CD14-positive monocyte (primary cell): Measurements from ENCODE around the gene ASS1. TPM values are rescaled to one million over a fixed set of nuclear protein-coding genes. Genes with fewer than 3 reads are reported as not detected.

Source experiments
- DNase-seq, 3 donors: peaks; one replicate each; pipeline ENCODE4 v3.0.0-alpha.2; 2011 to 2022
- H2AFZ ChIP-seq: 2 replicates; pipeline ENCODE4 v1.6.0; 2012; ENCODE audit warnings: mild to moderate bottlenecking, low read depth, low read length, inconsistent platforms; ENCODE audit not compliant: insufficient read depth, poor library complexity, severe bottlenecking
- H3K27ac ChIP-seq, 2 donors: 1 replicate in 1 of 2; 2 replicates in 1 of 2; pipeline ENCODE4 v1.5.1; 2012 to 2013; ENCODE audit warnings: low read length in 2 of 2, control low read depth in 1 of 2, inconsistent platforms in 1 of 2, low read depth in 1 of 2, mild to moderate bottlenecking in 1 of 2
- H3K27me3 ChIP-seq, 2 donors: one replicate each; pipeline versions ENCODE4 v1.6.0 to v1.6.1; 2011 to 2013; ENCODE audit warnings: low read length in 2 of 2; ENCODE audit not compliant: control insufficient read depth in 2 of 2, insufficient read depth in 2 of 2
- H3K36me3 ChIP-seq, 2 donors: replicated peaks in 1 of 2; 1 replicate in 1 of 2; 2 replicates in 1 of 2; pipeline versions ENCODE4 v1.5.1 to v1.6.1; 2012 to 2013; ENCODE audit warnings: low read length in 2 of 2, control low read depth in 1 of 2, inconsistent platforms in 1 of 2, mild to moderate bottlenecking in 1 of 2; ENCODE audit not compliant: insufficient read depth in 2 of 2, control insufficient read depth in 1 of 2
- H3K4me1 ChIP-seq, 2 donors: 1 replicate in 1 of 2; 2 replicates in 1 of 2; pipeline versions ENCODE4 v1.5.1 to v1.6.1; 2012 to 2013; ENCODE audit warnings: low read length in 2 of 2, control low read depth in 1 of 2, inconsistent platforms in 1 of 2, mild to moderate bottlenecking in 1 of 2, moderate library complexity in 1 of 2; ENCODE audit not compliant: insufficient read depth in 2 of 2, control insufficient read depth in 1 of 2
- H3K4me2 ChIP-seq: replicated peaks from 2 replicates; pipeline ENCODE3; 2012; ENCODE audit warnings: low read length, moderate library complexity, mild to moderate bottlenecking; ENCODE audit not compliant: poor library complexity, severe bottlenecking; ENCODE audit errors: extremely low read depth
- H3K4me3 ChIP-seq, 3 experiments: fragments of 200-600 bp in 1 of 3; sonication (generic) in 1 of 3; replicated peaks in 1 of 3; 1 replicate in 2 of 3; 2 replicates in 1 of 3; pipeline ENCODE4 v1.5.1; 2011 to 2013; ENCODE audit warnings: low read length in 3 of 3, mild to moderate bottlenecking in 3 of 3, control low read depth in 2 of 3, low read depth in 2 of 3, inconsistent platforms in 1 of 3, moderate library complexity in 1 of 3
- H3K79me2 ChIP-seq: 2 replicates; pipeline ENCODE4 v1.6.0; 2012; ENCODE audit warnings: mild to moderate bottlenecking, control low read depth, inconsistent platforms, low read length, moderate library complexity; ENCODE audit not compliant: insufficient read depth
- H3K9ac ChIP-seq: 2 replicates; pipeline ENCODE4 v1.6.0; 2017; ENCODE audit warnings: low read length, mild to moderate bottlenecking; ENCODE audit not compliant: insufficient read depth, poor library complexity, severe bottlenecking
- H3K9me3 ChIP-seq, 2 donors: replicated peaks in 1 of 2; 1 replicate in 1 of 2; 2 replicates in 1 of 2; pipeline versions ENCODE4 v1.5.1 to v1.6.1; 2012 to 2013; ENCODE audit warnings: low read length in 2 of 2, control low read depth in 1 of 2; ENCODE audit not compliant: control insufficient read depth in 1 of 2, insufficient read depth in 1 of 2
- H4K20me1 ChIP-seq: 2 replicates; pipeline ENCODE4 v1.6.0; 2012; ENCODE audit warnings: mild to moderate bottlenecking, low read length, control low read depth, moderate library complexity; ENCODE audit not compliant: insufficient read depth
- H3K27ac Mint-ChIP-seq, 7 donors: one replicate each; pipeline ENCODE4 v1.8.0; 2020; ENCODE audit warnings: mild to moderate bottlenecking in 7 of 7, mixed read lengths in 7 of 7, moderate library complexity in 6 of 7, inconsistent platforms in 2 of 7
- H3K27me3 Mint-ChIP-seq, 3 donors: one replicate each; pipeline ENCODE4 v1.8.0; 2021 to 2022; ENCODE audit warnings: low read depth in 3 of 3, mild to moderate bottlenecking in 3 of 3, mixed read lengths in 3 of 3, moderate library complexity in 3 of 3, inconsistent platforms in 1 of 3
- H3K36me3 Mint-ChIP-seq, 2 donors: one replicate each; pipeline ENCODE4 v1.8.0; 2020; ENCODE audit warnings: mixed read lengths in 2 of 2, inconsistent platforms in 1 of 2, mild to moderate bottlenecking in 1 of 2
- H3K4me1 Mint-ChIP-seq: one replicate; pipeline ENCODE4 v1.8.0; 2020; ENCODE audit warnings: mild to moderate bottlenecking, mixed read lengths
- H3K4me3 Mint-ChIP-seq, 2 donors: one replicate each; pipeline ENCODE4 v1.8.0; 2020; ENCODE audit warnings: mild to moderate bottlenecking in 2 of 2, mixed read lengths in 2 of 2, moderate library complexity in 1 of 2
- H3K9me3 Mint-ChIP-seq, 7 donors: one replicate each; pipeline ENCODE4 v1.8.0; 2020 to 2022; ENCODE audit warnings: mixed read lengths in 7 of 7, mild to moderate bottlenecking in 6 of 7, moderate library complexity in 6 of 7, inconsistent platforms in 2 of 7
- WGBS: methylation state at CpG from one replicate; pipeline ENCODE4 v1.1.5; 2013; ENCODE audit warnings: missing lambda C conversion rate; ENCODE audit not compliant: insufficient coverage; 5-methylcytosine and 5-hydroxymethylcytosine counted together
- intact Hi-C, 2 donors: fragments of 100-400 bp; cut with micrococcal nuclease; formaldehyde crosslinking; loops; one replicate each; pipeline versions ENCODE4 v1.15.0 to v1.15.1; 2023
- polyA plus RNA-seq, 3 donors: library from polyadenylated mRNA; depleted of rRNA in 1 of 3; unstranded in 2 of 3; stranded (reverse) in 1 of 3; fragments of 300-500 nt in 2 of 3; fragments of >200 nt in 1 of 3; fragmentation: Illumina TruSeq in 2 of 3; gene quantifications; 1 replicate in 2 of 3; 2 replicates in 1 of 3; pipeline ENCODE4 v1.2.3, GENCODE V29; 2012 to 2021
- TF ChIP-seq, protein P1 (sequence below): fragments of 200-600 bp; IDR thresholded peaks from one replicate; pipeline ENCODE4 v1.8.0; 2022; ENCODE audit warnings: antibody characterized with exemption, mild to moderate bottlenecking

ASS1 gene
- polyA plus RNA-seq, 3 donors = not detected

DNA sequence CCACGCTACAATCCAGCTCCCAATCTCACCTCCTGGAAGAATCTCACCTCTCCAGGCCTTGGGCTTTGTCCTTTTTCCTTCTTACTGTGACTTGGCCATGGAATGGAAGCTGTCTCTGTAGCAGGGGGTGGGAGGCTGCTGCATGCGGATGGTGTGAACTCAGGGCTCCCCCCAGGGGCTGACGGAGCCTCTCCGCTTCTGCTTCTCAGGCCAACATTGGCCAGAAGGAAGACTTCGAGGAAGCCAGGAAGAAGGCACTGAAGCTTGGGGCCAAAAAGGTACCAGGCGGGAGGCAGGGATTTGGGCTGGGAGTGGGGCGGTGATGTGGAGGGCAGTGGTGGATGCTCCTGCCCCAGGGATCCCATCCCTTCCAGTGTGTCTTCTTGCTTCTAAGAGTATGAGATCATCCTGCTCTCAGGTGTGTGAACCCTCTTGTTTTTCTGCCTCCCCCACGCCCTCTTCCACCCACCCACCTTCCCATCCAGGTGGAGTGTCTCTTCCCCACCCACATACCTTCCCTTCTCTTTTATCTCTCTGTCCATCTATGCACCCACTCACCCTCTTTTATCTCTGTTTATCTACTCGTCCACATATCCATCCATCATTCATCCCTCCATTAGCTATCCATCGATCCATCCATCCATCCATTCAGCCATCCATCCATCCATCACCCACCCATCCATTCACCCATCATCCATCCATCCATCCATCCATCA is 9.5 kb downstream of the ASS1 start:
- TF ChIP-seq, protein P1, sequence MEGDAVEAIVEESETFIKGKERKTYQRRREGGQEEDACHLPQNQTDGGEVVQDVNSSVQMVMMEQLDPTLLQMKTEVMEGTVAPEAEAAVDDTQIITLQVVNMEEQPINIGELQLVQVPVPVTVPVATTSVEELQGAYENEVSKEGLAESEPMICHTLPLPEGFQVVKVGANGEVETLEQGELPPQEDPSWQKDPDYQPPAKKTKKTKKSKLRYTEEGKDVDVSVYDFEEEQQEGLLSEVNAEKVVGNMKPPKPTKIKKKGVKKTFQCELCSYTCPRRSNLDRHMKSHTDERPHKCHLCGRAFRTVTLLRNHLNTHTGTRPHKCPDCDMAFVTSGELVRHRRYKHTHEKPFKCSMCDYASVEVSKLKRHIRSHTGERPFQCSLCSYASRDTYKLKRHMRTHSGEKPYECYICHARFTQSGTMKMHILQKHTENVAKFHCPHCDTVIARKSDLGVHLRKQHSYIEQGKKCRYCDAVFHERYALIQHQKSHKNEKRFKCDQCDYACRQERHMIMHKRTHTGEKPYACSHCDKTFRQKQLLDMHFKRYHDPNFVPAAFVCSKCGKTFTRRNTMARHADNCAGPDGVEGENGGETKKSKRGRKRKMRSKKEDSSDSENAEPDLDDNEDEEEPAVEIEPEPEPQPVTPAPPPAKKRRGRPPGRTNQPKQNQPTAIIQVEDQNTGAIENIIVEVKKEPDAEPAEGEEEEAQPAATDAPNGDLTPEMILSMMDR = no peak
- Histone ChIP-seq H3K36me3 (no peaks in the 10 kb centered on the region), H4K20me1 (no peaks in the 10 kb centered on the region), H3K4me3 (no peak overlapping the region), H3K79me2 (no peaks in the 10 kb centered on the region), H3K27ac (no peak overlapping the region), H3K4me1 (no peaks in the 10 kb centered on the region), H3K9ac (no peak overlapping the region), H3K27me3 (no peaks in the 10 kb centered on the region), H3K9me3 (no peaks in the 10 kb centered on the region), H3K4me2 (no peak overlapping the region), H2AFZ (no peak overlapping the region)
- Mint-ChIP-seq H3K9me3 (no peaks in the 10 kb centered on the region), H3K27ac (no peak overlapping the region), H3K36me3 (no peaks in the 10 kb centered on the region), H3K27me3 (peaks cover 13 to 34% (median 32%) of the 10 kb centered on the region in 3 donors), H3K4me3 (no peak overlapping the region), H3K4me1 (no peaks in the 10 kb centered on the region)
- DNase-seq = no peak
- 96% methylated on average over 6 of the region's 10 CpGs for WGBS
- intact Hi-C loops = no loop called here

DNA sequence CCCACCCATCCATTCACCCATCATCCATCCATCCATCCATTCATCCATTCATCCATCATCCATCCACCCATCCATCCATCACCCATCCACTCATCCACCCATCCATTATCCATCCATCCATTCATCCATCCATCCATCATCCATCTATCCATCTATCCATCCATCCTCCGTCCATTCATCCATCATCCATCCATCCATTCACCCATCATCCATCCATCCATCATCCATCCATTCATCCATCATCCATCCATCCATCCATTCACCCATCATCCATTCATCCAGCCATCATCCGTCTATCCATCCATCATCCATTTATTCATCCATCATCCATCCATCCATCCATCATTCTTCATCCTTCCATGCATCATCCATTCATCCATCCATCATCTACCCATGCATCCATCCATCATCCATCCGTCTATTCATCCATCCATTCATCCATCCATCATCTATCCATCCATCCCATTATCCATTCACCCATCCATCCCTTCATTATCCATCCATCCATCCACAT is 10.1 kb downstream of the ASS1 start:
- Histone ChIP-seq H3K79me2 (no peaks in the 10 kb centered on the region), H3K27ac (no peak overlapping the region), H3K9me3 (no peaks in the 10 kb centered on the region), H3K36me3 (no peaks in the 10 kb centered on the region), H3K4me2 (no peak overlapping the region), H3K4me3 (no peak overlapping the region), H3K4me1 (no peaks in the 10 kb centered on the region), H3K9ac (no peak overlapping the region), H3K27me3 (no peaks in the 10 kb centered on the region), H2AFZ (no peak overlapping the region), H4K20me1 (no peaks in the 10 kb centered on the region)
- no peak for DNase-seq
- 30% methylated on average over 3 of the region's 3 CpGs for WGBS
- H3K4me3 Mint-ChIP-seq = no peak overlapping the region
- H3K27me3 Mint-ChIP-seq = peaks cover 10 to 31% (median 31%) of the 10 kb centered on the region in 3 donors
- no peaks in the 10 kb centered on the region for H3K36me3 Mint-ChIP-seq
- intact Hi-C loops = no loop called here
- no peaks in the 10 kb centered on the region for H3K4me1 Mint-ChIP-seq
- H3K9me3 Mint-ChIP-seq = no peaks in the 10 kb centered on the region
- TF ChIP-seq, protein P1 = no peak
- H3K27ac Mint-ChIP-seq = no peak overlapping the region
